GM19452 (cell line): ENCODE results near the gene INTS7.
"Not testable (repeated sequence)": the region's sequence is repeated elsewhere in the genome, so short reads cannot be mapped to it uniquely, and the experiment has no call there.

Experiments used
- ATAC-seq: cut with Tn5 transposase; IDR thresholded peaks from one replicate; pipeline ENCODE4 v1.9.1; 2021; ENCODE audit not compliant: unreplicated experiment

The INTS7 gene

DNA sequence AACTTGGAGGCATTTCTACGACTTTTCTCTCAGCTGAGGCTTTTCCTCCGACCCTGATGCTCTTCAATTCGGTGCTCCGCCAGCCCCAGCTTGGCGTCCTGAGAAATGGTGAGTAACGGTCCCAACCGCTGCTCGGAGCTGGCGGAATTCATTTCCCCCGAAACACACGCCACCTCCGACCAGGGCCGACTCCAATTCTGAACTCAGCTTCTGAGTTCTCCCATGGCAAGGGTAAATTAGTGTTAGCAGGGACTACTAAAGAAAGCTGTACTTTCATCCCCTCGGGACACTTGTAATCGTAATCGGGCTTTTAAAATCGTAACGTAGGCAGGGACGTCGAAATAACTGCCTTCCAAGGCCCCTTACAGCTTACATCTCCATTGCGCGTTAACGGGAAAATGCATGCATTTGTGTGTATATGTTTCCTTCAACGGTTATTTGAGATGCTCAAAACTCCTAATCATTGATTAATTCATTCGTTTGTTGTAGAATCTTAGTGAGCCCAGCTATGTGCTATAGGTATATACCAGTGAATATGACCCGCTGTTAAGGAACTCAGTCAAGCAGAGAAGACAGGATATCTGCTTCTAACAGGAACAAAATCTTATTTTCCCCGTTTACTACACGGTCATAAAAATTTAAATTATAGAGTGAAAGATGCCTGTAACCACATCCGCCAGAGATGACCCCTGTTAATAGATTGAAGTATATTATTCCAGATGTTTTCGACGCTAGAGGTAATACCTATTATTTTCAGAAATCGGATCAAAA, 663 bp upstream of the INTS7 start:
- peak; percentile 17 for ATAC-seq

- ATAC-seq = peak; percentile 9
These were observed 738 bp downstream of the INTS7 start for GRCh38 chr1:212034516-212035122.

DNA sequence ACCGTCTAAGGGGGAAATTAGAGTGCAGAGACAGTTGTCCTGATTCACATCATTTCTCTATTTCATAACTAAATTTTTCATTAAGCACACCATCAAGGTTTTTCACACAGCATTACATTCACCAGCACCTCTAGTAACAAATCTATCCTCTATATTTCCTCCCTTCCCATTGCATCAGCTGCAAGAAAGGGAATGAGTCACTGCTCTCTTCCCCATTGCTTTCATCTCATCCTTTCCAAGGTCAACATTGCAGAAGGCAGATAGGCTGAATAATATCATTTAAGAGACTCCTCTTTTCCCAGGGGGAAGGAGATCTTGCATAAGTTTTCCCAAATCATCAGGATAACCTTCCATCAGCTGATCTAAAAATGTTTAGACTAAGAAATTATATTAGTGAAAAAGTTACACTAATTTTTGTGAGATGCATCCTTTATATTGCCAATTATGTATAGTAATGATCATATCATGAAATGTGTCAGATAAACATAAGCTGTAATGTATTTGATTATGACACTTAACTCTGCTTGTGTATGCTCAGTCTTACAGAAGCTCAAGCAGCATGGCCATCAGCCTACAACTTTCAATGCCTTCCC, 4.3 kb downstream of the INTS7 start:
- no peak for ATAC-seq

- not testable (repeated sequence) for ATAC-seq
These were observed 7.6 kb downstream of the INTS7 start for GRCh38 chr1:212027727-212028126.

- ATAC-seq = no peak
These were observed 10.7 kb downstream of the INTS7 start for GRCh38 chr1:212024469-212025149.

DNA sequence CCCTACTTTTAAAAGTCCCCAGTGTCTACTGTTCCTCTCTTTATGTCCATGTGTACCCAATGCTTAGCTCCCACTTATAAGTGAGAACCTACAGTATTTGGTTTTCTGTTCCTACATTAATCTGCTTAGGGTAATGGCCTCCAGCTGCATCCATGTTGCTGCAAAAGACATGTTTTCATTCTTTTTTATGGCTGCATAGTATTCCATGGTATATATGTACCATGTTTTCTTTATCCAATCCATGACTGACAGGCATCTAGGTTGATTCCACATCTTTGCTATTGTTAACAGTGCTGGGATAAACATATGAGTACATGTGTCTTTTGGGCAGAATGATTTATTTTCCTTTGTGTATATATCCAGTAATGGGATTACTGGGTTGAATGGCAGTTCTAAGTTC, 12.4 kb downstream of the INTS7 start:
- not testable (repeated sequence) for ATAC-seq

DNA sequence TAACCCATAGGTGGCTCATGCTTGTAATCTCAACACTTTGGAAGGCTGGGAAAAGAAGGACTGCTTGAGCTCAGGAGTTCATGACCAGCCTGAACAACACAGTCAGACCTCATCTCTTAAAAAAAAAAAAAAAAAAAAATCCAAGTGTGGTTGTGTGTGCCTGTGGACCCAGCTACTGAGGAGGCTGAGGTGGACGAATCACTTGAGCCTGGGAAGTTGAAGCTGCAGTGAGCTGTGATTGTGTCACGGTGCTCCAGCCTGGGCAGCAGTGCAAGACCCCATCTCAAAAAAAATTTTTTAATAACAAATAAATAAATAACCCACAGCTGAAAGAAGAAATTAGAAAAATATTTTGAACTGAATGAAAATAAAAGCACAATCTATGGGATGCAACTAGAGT, 13.8 kb downstream of the INTS7 start:
- no peak for ATAC-seq

DNA sequence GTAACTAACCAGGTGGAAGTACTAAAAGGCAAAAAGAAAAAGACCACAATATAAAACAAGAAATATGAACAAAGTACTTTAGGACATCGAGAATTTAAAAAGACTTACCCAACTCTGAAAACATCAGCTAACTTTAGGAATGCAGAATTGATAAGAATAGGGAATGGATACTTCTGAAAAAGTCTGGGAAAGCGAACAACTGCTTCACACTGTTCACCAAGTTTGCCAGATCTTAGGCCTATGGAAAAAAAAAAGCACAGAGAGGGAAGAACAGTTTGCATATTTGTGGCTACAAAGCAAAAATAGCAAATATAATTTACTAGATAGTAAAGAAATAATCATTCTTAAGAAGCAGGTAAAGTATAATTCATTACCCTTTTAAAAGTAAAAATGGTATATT, 14.4 kb downstream of the INTS7 start:
- no peak for ATAC-seq

GRCh38 chr1:212013672-212014071, 21.7 kb downstream of the INTS7 start:
- ATAC-seq = no peak

- ATAC-seq = peak; percentile 89
These were observed 23.2 kb downstream of the INTS7 start for GRCh38 chr1:212012034-212012740.

GRCh38 chr1:212010004-212010403, 25.4 kb downstream of the INTS7 start:
- ATAC-seq = no peak

- no peak for ATAC-seq
These were observed 25.8 kb downstream of the INTS7 start for GRCh38 chr1:212009561-212009960.

- no peak for ATAC-seq
These were observed 27.5 kb downstream of the INTS7 start for GRCh38 chr1:212007886-212008285.

DNA sequence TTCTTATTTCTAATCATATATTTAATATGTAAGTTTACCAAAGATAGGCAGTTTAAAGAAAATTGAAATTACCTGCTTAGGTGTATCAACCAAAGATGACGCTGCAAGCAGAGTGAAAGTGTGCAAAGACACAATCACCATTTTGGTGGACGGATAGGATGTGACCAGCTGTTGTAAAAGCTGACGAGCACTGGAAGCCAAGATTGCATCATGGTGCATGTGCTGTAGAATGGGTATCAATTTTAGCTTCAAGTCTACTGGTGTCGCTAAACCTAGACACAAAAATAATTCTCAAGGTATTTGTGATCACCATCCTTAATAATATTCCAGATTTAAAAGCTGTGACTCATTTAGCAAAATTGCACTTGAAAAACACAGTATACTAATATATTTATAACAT, 28.2 kb downstream of the INTS7 start:
- no peak for ATAC-seq

GRCh38 chr1:212004895-212005608, 30.3 kb downstream of the INTS7 start:
- no peak for ATAC-seq

- no peak for ATAC-seq
These were observed 32.8 kb downstream of the INTS7 start for GRCh38 chr1:212002536-212002935.

GRCh38 chr1:211997426-211997825, 37.9 kb downstream of the INTS7 start:
- ATAC-seq = not testable (repeated sequence)

GRCh38 chr1:211991695-211992094, 43.7 kb downstream of the INTS7 start:
- ATAC-seq = no peak

DNA sequence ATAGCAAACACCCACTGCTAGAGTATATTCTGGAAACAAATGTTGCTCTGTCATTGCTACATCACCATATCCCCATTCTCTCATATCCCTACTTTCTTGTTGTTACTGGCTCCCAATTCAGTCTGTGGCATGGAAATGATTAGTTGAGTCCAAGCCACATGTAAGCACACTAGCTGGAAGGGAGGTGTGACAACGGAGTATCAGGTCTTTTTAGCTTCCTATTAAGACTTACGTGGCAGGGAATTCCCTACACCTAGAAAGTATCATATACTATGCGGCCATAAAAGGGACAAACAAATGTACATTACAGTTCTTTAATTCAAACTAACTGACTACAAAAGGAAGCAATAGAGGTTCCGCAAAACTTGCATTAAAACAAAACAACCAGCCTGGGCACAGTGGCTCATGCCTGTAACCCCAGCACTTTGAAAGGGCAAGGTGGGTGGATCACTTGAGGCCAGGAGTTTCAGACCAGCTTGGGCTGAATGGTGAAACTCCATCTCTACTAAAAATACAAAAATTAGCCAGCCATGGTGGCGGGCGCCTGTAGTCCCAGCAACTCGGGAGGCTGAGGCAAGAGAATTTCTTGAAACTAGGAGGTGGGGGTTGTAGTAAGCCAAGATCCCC, 48.6 kb downstream of the INTS7 start:
- ATAC-seq = no peak
